GM12872 (cell line): ENCODE measurements around the gene CYB5RL.

Experiments used
- CTCF ChIP-seq: IDR thresholded peaks from 3 replicates; pipeline ENCODE4 v1.5.1; 2011; ENCODE audit warnings: low read depth, mild to moderate bottlenecking, low read length, moderate library complexity; ENCODE audit not compliant: insufficient read depth

CYB5RL gene

GRCh38 chr1:54193453-54193852 is 6.4 kb downstream of the CYB5RL start:
- no peak for TF ChIP-seq CTCF

GRCh38 chr1:54191525-54191924 is 8.3 kb downstream of the CYB5RL start:
- TF ChIP-seq CTCF, result no peak

- TF ChIP-seq CTCF, result no peak
Measured at GRCh38 chr1:54190526-54190925, 9.3 kb downstream of the CYB5RL start.

GRCh38 chr1:54188291-54188690 is 11.5 kb downstream of the CYB5RL start:
- no peak for TF ChIP-seq CTCF

- no peak for TF ChIP-seq CTCF
Measured at GRCh38 chr1:54186056-54186455, 13.8 kb downstream of the CYB5RL start.

GRCh38 chr1:54180701-54181360 is 19.0 kb downstream of the CYB5RL start:
- no peak for TF ChIP-seq CTCF

GRCh38 chr1:54178296-54179070 is 21.3 kb downstream of the CYB5RL start:
- TF ChIP-seq CTCF, result no peak
